Cardiac muscle cell (in vitro differentiated cells and primary cell): ENCODE data around the gene MC1R. TPM values are rescaled to one million over a fixed set of nuclear protein-coding genes. Genes with fewer than 3 reads are reported as not detected.

Source experiments
- DNase-seq, 2 donors: peaks; one replicate each; pipeline versions ENCODE4 v3.0.0 to v3.0.0-alpha.2; 2010 to 2017; ENCODE audit warnings: low read depth in 1 of 2, low spot score in 1 of 2
- H3K27ac ChIP-seq: fragments of 200-600 bp; sonication (generic); 2 replicates; pipeline ENCODE4 v1.5.1; 2016
- H3K27me3 ChIP-seq: fragments of 200-600 bp; sonication (generic); 2 replicates; pipeline ENCODE4 v1.6.0; 2016; ENCODE audit warnings: control low read depth
- H3K36me3 ChIP-seq: fragments of 200-600 bp; sonication (generic); 2 replicates; pipeline ENCODE4 v1.5.1; 2016; ENCODE audit warnings: control low read depth
- H3K4me1 ChIP-seq: fragments of 200-600 bp; sonication (generic); 2 replicates; pipeline ENCODE4 v1.8.1; 2017; ENCODE audit warnings: low read depth, mild to moderate bottlenecking, mixed run types
- H3K4me3 ChIP-seq: fragments of 200-600 bp; sonication (generic); 2 replicates; pipeline ENCODE4 v1.5.1; 2016; ENCODE audit warnings: mild to moderate bottlenecking
- H3K9me3 ChIP-seq: fragments of 200-600 bp; sonication (generic); 2 replicates; pipeline ENCODE4 v1.5.1; 2017; ENCODE audit warnings: low read depth, mild to moderate bottlenecking, control low read depth
- polyA plus RNA-seq: library from polyadenylated mRNA; unstranded; fragments of >200 nt; fragmentation: Nextera tagmentation; extraction: Ambion mirVana; gene quantifications from 2 replicates; pipeline ENCODE4 v1.2.1, GENCODE V29; 2016
- total RNA-seq: library from RNA; depleted of rRNA; stranded (reverse); fragments of >200 nt; gene quantifications from 2 replicates; pipeline ENCODE4 v1.2.3, GENCODE V29; 2016
- TF ChIP-seq, protein P1 (sequence below): IDR thresholded peaks from 2 replicates; pipeline ENCODE4 v1.5.1; 2012; ENCODE audit warnings: low read depth, mild to moderate bottlenecking, low read length

MC1R gene
- total and polyA plus RNA-seq, 2 experiments from 2014 or later: 7.7 to 9.6 TPM

GRCh38 chr16:89936981-89937380, 18.3 kb downstream of the MC1R start:
- no peaks in the 10 kb centered on the region for H3K36me3 ChIP-seq
- no peak for DNase-seq
- H3K9me3 ChIP-seq: no peaks in the 10 kb centered on the region
- H3K4me3 ChIP-seq: no peak overlapping the region
- H3K4me1 ChIP-seq: peaks cover 12% of the 10 kb centered on the region
- TF ChIP-seq, protein P1, sequence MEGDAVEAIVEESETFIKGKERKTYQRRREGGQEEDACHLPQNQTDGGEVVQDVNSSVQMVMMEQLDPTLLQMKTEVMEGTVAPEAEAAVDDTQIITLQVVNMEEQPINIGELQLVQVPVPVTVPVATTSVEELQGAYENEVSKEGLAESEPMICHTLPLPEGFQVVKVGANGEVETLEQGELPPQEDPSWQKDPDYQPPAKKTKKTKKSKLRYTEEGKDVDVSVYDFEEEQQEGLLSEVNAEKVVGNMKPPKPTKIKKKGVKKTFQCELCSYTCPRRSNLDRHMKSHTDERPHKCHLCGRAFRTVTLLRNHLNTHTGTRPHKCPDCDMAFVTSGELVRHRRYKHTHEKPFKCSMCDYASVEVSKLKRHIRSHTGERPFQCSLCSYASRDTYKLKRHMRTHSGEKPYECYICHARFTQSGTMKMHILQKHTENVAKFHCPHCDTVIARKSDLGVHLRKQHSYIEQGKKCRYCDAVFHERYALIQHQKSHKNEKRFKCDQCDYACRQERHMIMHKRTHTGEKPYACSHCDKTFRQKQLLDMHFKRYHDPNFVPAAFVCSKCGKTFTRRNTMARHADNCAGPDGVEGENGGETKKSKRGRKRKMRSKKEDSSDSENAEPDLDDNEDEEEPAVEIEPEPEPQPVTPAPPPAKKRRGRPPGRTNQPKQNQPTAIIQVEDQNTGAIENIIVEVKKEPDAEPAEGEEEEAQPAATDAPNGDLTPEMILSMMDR: no peak
- no peak overlapping the region for H3K27ac ChIP-seq
- H3K27me3 ChIP-seq: no peaks in the 10 kb centered on the region

DNA sequence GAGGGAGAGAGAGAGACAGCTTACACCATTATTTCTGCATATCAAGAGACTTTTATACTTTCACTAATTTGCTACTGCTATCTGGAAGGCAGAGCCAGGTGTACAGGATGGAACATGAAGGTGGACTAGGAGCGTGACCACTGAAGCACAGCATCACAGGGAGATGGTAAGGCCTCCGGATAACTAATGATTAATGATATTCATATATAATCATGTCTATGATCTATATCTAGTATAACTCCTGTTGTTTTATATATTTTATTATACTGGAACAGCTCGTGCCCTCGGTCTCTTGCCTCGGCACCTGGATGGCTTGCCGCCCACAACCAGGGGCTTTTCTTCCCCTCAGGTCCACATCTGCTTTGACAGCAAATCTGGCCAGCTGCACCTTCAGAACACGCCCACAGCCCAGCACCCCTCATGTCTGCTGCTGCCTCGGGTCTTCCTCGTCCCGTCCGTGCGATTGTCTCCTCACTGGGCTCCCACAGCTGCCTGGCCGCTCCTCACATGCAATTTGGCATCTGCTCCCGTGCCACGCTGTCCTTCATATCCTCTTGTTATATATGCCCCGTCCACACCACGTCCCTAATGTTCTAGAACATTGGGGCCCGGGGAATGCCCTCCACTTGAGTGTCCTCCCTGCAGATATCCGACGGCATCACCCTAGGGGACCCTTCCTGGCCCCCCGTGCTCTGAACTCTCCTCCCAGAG, 19.7 kb downstream of the MC1R start:
- DNase-seq: no peak
- Histone ChIP-seq H3K9me3 (no peaks in the 10 kb centered on the region), H3K27ac (no peak overlapping the region), H3K36me3 (no peaks in the 10 kb centered on the region), H3K4me3 (no peak overlapping the region), H3K4me1 (peaks cover 12% of the 10 kb centered on the region), H3K27me3 (no peaks in the 10 kb centered on the region)
- TF ChIP-seq, protein P1: no peak

- Histone ChIP-seq H3K4me3 (no peak overlapping the region), H3K27ac (no peak overlapping the region), H3K4me1 (peaks cover 4% of the 10 kb centered on the region), H3K36me3 (no peaks in the 10 kb centered on the region), H3K9me3 (no peaks in the 10 kb centered on the region), H3K27me3 (peaks cover 45% of the 10 kb centered on the region)
- DNase-seq: no peak
- TF ChIP-seq, protein P1: no peak
Observed at GRCh38 chr16:89944773-89945172, 26.1 kb downstream of the MC1R start.

DNA sequence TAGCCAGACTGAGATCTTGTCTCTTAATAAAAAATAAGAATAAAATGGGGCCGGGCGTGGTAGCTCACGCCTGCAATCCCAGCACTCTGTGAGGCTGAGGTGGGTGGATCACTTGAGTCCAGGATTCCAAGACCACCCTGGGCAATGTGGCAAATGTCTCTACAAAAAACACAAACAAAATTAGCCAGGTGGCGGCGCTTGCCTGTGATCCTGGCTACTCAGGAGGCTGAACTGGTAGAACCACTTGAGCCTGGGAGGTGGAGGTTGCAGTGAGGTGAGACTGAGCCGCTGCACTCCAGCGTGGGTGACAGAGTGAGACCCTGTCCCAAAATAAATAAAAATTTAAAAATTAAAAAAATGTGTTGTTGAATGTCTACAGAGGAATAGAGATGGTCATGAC, 27.0 kb downstream of the MC1R start:
- Histone ChIP-seq H3K27ac (no peak overlapping the region), H3K36me3 (no peaks in the 10 kb centered on the region), H3K4me1 (peaks cover 4% of the 10 kb centered on the region), H3K9me3 (no peaks in the 10 kb centered on the region), H3K4me3 (no peak overlapping the region), H3K27me3 (peaks cover 45% of the 10 kb centered on the region)
- TF ChIP-seq, protein P1: no peak
- DNase-seq: no peak

DNA sequence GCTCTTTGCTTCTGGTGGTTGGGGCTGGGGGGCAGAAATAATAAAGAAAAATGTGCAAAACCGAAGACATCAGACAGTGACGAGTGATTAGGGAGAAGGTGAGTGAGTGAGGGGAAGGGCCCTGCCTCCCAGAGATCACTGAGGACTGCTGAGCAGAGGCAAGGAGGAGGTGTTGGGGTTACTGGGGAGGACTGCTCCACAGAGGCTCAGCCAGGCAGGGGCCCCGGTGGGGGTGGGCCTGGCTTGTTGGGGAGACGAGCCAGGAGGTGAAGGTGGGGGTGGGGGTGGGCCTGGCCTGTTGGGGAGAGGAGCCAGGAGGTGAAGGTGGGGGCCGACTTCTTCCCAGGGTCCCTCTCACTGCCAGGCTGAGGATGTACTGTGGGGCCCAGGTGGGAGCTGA, 27.9 kb downstream of the MC1R start:
- TF ChIP-seq, protein P1: no peak
- peaks cover 4% of the 10 kb centered on the region for H3K4me1 ChIP-seq
- H3K27me3 ChIP-seq: peaks cover 45% of the 10 kb centered on the region
- no peaks in the 10 kb centered on the region for H3K36me3 ChIP-seq
- no peaks in the 10 kb centered on the region for H3K9me3 ChIP-seq
- no peak overlapping the region for H3K27ac ChIP-seq
- DNase-seq: no peak
- H3K4me3 ChIP-seq: no peak overlapping the region
